GM19452 (cell line): ENCODE data around the gene RFX2.
"Not testable (repeated sequence)": the region's sequence is repeated elsewhere in the genome, so short reads cannot be mapped to it uniquely, and the experiment has no call there.

ENCODE experiments used
- ATAC-seq: cut with Tn5 transposase; IDR thresholded peaks from one replicate; pipeline ENCODE4 v1.9.1; 2021; ENCODE audit not compliant: unreplicated experiment

The RFX2 gene

DNA sequence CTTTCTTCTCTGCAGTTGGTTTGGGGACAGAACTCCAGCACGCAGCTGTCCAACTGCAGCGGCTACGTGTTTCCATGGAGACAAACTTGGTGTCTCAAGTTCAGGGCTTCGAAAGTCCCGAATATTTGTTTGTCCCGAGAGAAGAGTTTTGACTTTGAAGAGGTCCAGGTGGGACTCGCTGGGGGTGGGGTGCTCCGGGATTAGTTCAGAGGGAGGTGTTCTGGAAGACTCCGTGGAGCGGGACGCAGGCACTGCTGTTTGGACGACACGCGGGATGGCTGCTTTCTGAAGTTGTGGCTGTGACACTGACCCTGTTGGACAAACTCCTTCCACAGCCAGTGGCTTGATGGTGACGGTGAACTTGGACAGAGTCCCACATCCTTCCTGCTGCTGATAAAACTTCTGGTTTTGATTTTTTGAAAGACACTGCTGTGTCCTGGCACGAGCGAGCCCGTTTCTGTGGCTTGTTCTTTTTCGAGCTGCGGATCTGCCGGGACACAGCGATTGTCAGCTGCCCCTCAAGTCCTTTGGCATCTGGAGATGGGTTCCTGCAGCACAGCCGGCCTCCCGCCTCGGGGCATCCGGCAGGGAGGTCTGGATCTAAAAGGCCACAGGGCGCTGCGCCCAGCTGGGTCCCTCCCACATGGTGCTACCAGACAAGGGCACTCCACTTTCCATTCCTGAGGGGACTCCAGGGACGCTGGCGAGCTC is 116.5 kb downstream of the RFX2 start:
- no peak for ATAC-seq

DNA sequence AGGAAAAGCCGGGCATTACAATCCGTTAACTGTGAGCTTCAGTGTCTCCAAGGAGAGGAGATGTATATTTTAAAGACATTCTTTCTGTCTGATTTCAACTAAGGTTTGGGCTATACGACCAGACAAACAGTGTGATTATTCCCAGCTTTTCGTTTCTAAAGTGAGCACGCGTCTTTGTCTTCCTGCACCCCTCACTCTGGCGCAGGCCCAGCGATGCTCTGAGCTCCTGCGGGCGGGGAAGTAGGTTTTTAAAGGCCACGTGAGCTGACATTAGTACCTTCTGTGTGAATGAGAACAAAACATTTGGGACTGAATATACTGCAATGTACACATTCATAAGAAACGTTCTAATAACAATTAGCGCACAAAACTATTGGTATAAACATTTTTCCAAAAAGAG is 117.1 kb downstream of the RFX2 start:
- no peak for ATAC-seq

GRCh38 chr19:5992756-5993155 is 117.5 kb downstream of the RFX2 start:
- no peak for ATAC-seq

GRCh38 chr19:5991244-5991838 is 119.0 kb downstream of the RFX2 start:
- no peak for ATAC-seq

DNA sequence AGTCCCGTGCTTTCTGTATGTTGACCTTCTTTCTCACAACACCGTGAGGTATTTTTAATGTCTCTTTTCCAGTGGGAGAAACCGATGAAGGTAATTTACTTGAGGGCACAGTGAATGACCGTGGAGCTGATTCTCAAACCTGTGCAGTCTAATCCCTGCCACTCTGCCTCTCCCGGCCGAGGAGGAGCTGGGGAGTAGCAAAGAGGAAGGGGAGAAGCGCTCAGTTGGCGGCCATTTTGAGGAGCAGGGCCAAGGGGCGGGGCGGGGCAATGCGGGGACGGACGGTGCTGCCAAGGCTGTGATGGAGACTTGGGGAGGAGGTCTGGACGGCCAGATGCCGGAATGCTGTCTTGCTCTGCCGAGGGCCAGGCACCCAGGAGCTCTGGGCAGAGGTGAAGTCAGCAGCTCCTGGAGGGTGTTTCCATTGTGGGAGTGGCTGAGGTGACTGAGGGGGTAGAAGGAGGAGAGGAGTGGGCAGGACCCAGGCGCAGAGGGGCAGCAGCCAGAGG is 120.0 kb downstream of the RFX2 start:
- no peak for ATAC-seq

- ATAC-seq: no peak
Observed at GRCh38 chr19:5989388-5990074, 120.8 kb downstream of the RFX2 start.

DNA sequence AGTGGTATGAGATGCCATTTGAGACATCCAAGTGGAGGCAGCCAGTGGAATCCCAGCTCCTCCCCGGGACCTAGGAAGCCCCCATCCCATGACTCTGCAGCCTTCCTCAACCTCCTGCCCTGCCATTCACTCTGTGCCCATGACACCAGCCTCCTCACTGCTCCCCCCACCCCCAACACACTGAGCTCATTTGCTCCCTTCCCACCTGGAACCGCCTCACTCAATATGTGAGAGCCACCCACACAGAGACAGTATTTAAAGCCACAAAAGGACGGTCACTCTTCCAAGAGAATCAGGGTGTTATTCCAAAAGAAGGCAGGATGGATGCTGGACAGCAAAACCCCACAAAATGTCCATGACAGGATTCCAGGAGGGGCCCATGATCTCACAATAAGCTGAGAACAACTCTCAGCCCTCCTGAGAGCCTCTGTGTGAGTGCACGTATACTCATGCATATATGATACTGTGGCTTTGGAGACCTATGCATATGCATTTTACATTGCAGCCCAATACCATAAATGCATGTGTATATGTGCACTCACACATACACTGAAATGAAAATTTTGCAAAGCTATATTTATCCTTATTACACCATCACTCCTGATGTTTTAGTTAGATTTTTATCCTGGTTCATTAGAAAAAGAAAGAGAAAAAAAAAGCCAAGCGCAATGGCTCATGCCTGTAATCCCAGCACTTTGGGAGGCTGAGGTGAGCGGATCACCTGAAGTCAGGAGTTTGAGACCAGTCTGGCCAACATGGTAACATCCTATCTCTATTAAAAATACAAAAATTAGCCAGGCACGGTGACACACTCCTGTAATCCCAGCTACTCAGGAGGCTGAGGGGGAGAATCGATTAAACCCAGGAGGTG is 121.5 kb downstream of the RFX2 start:
- ATAC-seq: no peak

DNA sequence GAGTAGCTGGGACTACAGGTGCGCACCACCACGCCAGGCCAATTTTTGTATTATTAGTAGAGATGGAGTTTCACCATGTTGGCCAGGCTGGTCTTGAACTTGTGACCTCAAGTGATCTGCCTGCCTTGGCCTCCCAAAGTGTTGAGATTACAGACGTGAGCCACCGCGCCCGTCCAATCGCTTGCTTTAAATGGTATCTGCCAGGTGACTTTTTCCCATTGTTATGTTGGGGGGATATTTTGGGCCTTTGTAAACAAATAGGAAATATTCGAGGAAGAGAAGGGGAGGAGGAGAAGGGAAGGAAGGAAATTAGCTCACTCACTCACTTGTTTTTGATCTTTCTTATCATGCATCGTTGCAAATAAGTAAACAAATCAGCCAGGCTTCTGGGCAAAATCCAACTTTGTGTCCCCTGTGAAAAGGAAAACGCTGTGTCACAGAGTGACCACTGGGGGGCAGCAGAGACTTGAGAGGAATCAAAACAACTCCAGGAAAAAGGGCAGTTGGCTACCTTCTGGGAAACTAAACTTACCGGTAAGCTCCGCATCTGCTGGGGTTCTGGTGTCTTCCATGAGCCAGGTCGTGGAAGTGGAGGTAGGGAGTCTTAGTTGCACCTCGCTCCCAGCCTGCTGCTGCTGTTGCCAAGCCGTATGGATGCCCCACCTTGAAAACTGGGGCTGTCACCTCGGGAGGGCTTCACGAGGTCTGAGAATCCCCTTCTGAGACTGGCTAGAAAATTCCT is 123.1 kb downstream of the RFX2 start:
- ATAC-seq: no peak

GRCh38 chr19:5985837-5986236 is 124.5 kb downstream of the RFX2 start:
- not testable (repeated sequence) for ATAC-seq

DNA sequence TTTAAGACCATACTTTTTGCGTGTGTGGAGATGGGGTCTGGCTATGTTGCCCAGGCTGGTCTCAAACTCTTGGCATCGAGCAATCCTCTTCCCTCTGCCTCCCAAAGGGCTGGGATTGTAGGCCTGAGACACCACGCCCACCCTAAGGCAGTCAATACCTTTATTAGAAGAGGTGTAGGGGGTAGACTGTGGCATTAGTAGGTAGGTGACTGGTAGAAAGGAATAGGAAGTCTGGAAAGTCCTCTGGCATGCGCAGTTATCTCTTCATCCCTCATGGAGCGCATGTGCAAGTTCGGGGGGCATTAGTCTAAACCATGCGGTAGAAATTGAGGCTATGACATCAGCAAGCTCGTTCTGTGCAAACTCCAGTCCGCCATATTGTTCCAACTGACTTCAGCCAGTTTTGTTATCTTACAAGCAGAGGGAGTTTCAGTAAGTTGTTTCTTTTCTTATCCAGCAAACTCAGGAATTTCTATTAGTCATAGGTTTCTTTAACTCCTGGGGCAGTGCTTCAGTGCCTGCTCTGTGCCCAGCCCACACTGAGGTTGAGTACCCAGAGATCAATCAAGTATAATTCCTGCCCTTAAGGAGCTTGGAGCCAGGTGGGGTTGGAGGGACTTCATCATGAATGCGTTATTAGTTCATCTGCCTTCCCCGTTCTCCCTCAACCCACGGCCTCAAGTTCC is 125.1 kb downstream of the RFX2 start:
- no peak for ATAC-seq

DNA sequence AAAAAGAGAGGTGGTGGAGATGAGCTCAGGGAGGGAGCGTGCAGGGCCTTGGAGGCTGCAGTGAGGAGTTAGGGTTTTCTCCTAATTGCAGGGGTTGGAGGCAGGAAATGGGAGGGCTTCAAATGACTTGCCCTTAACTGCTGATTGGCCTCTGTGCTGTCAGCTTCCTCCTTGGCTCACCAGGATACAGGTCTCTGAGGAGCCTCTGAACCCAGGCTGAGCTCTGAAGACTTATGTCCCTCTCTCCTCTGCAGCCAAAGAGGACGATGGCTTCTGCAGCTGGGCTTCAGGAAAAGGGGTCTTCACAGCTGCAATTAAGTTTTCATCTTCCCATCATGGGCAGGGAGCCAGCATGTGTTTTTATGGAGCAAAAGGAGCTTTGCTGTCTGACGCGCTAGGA is 125.7 kb downstream of the RFX2 start:
- ATAC-seq: no peak

GRCh38 chr19:5983367-5983955 is 126.8 kb downstream of the RFX2 start:
- no peak for ATAC-seq

- no peak for ATAC-seq
Observed at GRCh38 chr19:5978606-5979552, 131.4 kb downstream of the RFX2 start.

DNA sequence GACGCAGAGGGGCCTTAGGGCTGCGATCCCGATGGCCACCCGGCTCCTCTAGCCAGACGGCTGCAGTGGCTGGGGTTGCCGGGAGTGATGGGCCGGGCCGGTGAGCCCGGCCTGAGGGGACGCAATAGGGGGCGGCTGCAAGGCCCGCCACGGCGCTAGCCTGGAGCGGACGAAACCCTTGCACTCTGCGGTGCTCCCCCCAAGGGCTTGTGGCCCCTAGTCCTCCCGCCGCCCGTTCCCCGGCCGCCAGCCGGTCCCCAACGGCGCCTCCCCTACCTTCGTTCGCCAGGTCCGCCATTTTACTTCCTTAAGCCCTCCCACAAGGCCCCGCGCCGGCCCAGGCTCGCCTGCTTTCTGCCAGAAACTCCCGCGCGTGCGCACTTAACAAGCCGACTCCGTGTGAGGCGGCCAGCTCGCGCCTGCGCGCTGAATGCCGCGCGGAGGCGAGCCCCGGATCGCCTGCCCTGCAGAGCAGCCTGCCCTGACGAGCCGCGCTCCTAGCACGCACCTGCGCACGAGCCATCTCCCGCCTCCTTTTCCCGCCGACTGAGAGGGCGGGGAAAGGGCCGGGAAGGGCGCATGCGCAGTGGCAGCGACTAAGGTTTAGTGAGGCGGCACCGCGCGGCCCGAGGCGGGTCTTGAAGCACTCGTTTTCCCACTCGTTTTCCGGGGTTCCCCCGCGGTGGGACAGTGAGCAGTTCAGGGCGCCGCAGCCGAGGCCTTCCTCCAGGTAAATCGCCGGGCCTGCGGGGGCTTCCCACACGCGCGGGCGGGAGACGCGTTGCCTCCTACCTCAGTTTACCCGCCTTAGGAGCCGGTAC is 132.3 kb downstream of the RFX2 start, which contains the start of gene RANBP3:
TSS of gene RANBP3 (minus strand) at position 356 of the 821 bp plus-strand sequence. CDS start at position 298, 58 bp downstream.
- peak; percentile 85 for ATAC-seq

DNA sequence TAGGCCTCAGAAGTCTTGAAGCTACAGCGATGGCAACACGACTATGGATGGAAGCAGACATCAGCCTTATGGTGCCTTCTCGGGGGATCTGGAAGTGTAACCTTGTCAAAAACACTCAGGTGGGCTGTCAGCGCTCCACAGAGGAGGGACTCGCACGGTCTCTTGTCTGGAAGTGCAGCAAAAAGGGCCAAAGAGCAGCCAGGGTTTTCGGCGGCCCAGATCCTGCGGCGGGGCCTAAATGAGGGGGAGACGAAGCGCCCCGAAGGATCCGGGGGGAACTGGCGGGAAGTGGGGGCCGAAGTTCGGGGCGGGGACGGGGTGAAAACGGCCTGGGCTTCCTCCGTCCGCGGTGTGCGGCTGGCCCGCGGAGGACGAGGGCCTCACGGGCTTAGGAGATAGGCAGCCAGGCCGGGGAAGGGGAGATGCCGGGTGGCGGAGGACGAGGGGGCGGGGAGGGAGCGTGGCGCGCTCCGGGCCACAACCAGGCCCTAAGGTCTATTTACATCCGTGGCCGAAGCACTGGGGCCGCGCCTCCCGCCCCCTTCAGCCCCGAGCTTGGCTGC is 133.0 kb downstream of the RFX2 start:
- ATAC-seq: no peak

GRCh38 chr19:5976768-5977167 is 133.5 kb downstream of the RFX2 start:
- no peak for ATAC-seq

DNA sequence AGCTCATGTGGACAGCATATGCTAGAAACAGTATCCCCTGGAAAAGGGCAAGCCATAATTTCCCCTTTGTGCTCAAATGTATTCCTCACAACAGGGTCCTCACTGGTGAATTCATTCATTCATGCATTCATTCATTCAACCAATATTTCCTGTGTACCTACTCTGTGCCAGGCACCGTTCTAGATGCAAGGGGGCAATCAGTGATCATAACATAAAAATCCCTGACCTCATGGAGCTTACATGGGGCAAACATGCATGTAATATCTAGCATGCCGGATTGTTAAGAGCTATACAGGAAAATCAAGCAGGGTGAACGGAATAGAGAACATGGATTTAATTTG is 134.9 kb downstream of the RFX2 start:
- no peak for ATAC-seq
